Activated naive CD4-positive, alpha-beta T cell treated with anti-CD3 and anti-CD28 coated beads, Interleukin-2, amount 10 ng/mL, durations not matched to agents 7 days and 5 days (primary cell): ENCODE results near the gene DNTT.

ENCODE experiments used
- CTCF ChIA-PET: fragments of 350-600 bp; sonication (Branson Sonifier 250); formaldehyde crosslinking; loops from one replicate; lab custom pipeline; 2021; ENCODE audit warnings: antibody characterized with exemption; lab: Charles Lee
- DNase-seq: peaks from one replicate; pipeline ENCODE4 v3.0.0-alpha.2; 2020
- H3K27ac Mint-ChIP-seq: one replicate; pipeline ENCODE4 v1.8.0; 2021; ENCODE audit warnings: mild to moderate bottlenecking, moderate library complexity, mixed read lengths
- H3K27me3 Mint-ChIP-seq: one replicate; pipeline ENCODE4 v1.8.0; 2021; ENCODE audit warnings: mild to moderate bottlenecking, mixed read lengths
- H3K36me3 Mint-ChIP-seq: one replicate; pipeline ENCODE4 v1.8.0; 2021; ENCODE audit warnings: mixed read lengths
- H3K4me1 Mint-ChIP-seq: one replicate; pipeline ENCODE4 v1.8.0; 2021; ENCODE audit warnings: mixed read lengths
- H3K4me3 Mint-ChIP-seq: one replicate; pipeline ENCODE4 v1.8.0; 2021; ENCODE audit warnings: mild to moderate bottlenecking, moderate library complexity, mixed read lengths
- H3K9me3 Mint-ChIP-seq: one replicate; pipeline ENCODE4 v1.8.0; 2021; ENCODE audit warnings: mixed read lengths

Gene DNTT

DNA sequence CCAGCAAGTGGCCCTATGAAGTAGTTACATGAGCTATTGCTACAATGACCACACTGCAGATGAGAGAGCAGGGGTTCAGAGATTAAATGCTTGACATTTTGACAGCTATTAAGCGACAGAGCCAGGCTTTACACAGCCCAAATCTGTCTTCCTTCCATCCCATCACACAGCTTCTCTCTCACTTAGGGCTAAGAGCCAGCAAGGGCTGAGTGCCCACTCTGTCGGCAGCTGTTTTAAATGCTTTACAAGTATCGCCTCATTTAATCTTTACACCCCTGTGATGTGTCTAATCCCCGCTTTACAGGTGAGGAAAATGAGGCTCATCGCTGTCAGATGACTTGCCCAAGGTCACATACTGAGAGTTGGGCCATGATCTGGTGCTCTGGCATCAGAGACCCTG lies 69.8 kb downstream of the DNTT start:
- Mint-ChIP-seq H3K9me3 (no peaks in the 10 kb centered on the region), H3K4me1 (peaks cover 11% of the 10 kb centered on the region), H3K4me3 (no peak overlapping the region), H3K27me3 (peaks cover 40% of the 10 kb centered on the region), H3K36me3 (no peaks in the 10 kb centered on the region), H3K27ac (no peak overlapping the region)
- CTCF ChIA-PET = interaction anchor here (0.6 to 3.6 kb wide), 7 partner anchors 9 to 137 kb away, joined by 3 to 14 read pairs (median 4); no protein-coding TSS in a partner anchor
- DNase-seq = no peak

- Mint-ChIP-seq H3K9me3 (no peaks in the 10 kb centered on the region), H3K4me1 (peaks cover 11% of the 10 kb centered on the region), H3K36me3 (no peaks in the 10 kb centered on the region), H3K27ac (no peak overlapping the region), H3K4me3 (peak overlapping the region; percentile 62), H3K27me3 (peaks cover 41% of the 10 kb centered on the region)
- DNase-seq = no peak
- CTCF ChIA-PET = interaction anchor here (0.8 to 3.6 kb wide), 16 partner anchors 10 to 651 kb away, joined by 3 to 14 read pairs (median 4); no protein-coding TSS in a partner anchor
Measured at GRCh38 chr10:96374639-96374984, 70.4 kb downstream of the DNTT start.

- Mint-ChIP-seq H3K27me3 (peaks cover 41% of the 10 kb centered on the region), H3K4me3 (peak overlapping the region; percentile 62), H3K36me3 (no peaks in the 10 kb centered on the region), H3K4me1 (peaks cover 11% of the 10 kb centered on the region), H3K9me3 (no peaks in the 10 kb centered on the region), H3K27ac (no peak overlapping the region)
- DNase-seq = peak; percentile 81
- CTCF ChIA-PET = interaction anchor here (0.6 to 3.6 kb wide), 17 partner anchors 10 to 650 kb away, joined by 3 to 14 read pairs (median 4); partner anchors contain the start of gene TLL2
Measured at GRCh38 chr10:96374985-96375830, 71.0 kb downstream of the DNTT start.

DNA sequence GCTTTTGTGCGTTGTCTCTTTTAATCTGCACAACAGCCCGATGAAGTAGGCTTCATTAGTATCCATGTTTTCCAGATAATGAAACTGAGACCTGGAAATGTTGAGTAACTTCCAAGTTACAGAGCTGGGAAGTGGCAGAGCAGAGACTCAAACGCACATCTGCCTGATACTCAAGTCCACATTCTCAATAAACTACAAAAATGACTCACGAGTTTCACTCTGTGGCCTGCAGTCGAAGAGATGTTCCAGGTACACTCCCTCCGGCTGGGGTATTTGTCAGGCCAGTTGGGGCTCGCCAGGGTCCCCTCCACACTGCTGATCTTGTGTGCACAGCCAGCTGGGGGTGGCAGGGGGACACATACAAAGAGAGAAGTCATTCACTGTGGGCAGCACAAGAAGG lies 72.2 kb downstream of the DNTT start:
- no peak overlapping the region for H3K4me3 Mint-ChIP-seq
- H3K27me3 Mint-ChIP-seq = peaks cover 43% of the 10 kb centered on the region
- no peak overlapping the region for H3K27ac Mint-ChIP-seq
- no peaks in the 10 kb centered on the region for H3K36me3 Mint-ChIP-seq
- H3K9me3 Mint-ChIP-seq = no peaks in the 10 kb centered on the region
- peaks cover 11% of the 10 kb centered on the region for H3K4me1 Mint-ChIP-seq
- DNase-seq = no peak
- CTCF ChIA-PET = interaction anchor here (0.6 to 3.6 kb wide), 3 partner anchors 12 to 388 kb away, joined by 3 to 14 read pairs (median 3); no protein-coding TSS in a partner anchor

- no peak for DNase-seq
- H3K4me1 Mint-ChIP-seq = peaks cover 11% of the 10 kb centered on the region
- no peaks in the 10 kb centered on the region for H3K36me3 Mint-ChIP-seq
- H3K9me3 Mint-ChIP-seq = no peaks in the 10 kb centered on the region
- no peak overlapping the region for H3K27ac Mint-ChIP-seq
- CTCF ChIA-PET = interaction anchor here (0.8 kb wide), 1 partner anchor 13 kb away, joined by 3 read pairs; no protein-coding TSS in a partner anchor
- H3K4me3 Mint-ChIP-seq = no peak overlapping the region
- peaks cover 37% of the 10 kb centered on the region for H3K27me3 Mint-ChIP-seq
Measured at GRCh38 chr10:96377816-96378294, 73.6 kb downstream of the DNTT start.

- DNase-seq = no peak
- CTCF ChIA-PET = interaction anchor here (1.3 to 2.1 kb wide), 2 partner anchors 8 to 10 kb away, joined by 3 to 11 read pairs; no protein-coding TSS in a partner anchor
- peaks cover 11% of the 10 kb centered on the region for H3K4me1 Mint-ChIP-seq
- no peaks in the 10 kb centered on the region for H3K9me3 Mint-ChIP-seq
- peaks cover 31% of the 10 kb centered on the region for H3K27me3 Mint-ChIP-seq
- no peak overlapping the region for H3K4me3 Mint-ChIP-seq
- no peaks in the 10 kb centered on the region for H3K36me3 Mint-ChIP-seq
- no peak overlapping the region for H3K27ac Mint-ChIP-seq
Measured at GRCh38 chr10:96378741-96379140, 74.5 kb downstream of the DNTT start.

DNA sequence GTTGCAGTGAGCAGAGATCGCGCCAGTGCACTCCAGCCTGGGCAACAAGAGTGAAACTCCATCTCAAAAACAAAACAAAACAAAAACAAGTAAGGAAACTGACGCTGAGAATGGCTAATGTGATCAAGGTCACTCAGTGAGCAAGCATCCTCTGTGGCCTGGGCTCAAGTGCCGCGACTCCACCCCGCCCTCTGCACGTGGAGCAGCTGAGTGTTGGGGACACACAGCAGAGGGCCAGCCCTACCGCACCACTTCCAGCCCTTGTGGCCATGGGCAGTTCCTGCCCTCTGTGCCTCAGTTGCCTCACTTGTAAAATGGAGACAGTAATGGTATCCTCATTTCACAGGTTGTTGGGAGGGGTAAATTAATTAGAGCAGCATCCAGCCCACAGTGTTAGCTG lies 75.5 kb downstream of the DNTT start:
- H3K9me3 Mint-ChIP-seq = no peaks in the 10 kb centered on the region
- no peak overlapping the region for H3K27ac Mint-ChIP-seq
- no peaks in the 10 kb centered on the region for H3K36me3 Mint-ChIP-seq
- no peak for DNase-seq
- CTCF ChIA-PET = interaction anchor here (1.3 to 2.1 kb wide), 2 partner anchors 9 to 11 kb away, joined by 3 to 11 read pairs; no protein-coding TSS in a partner anchor
- peaks cover 7% of the 10 kb centered on the region for H3K4me1 Mint-ChIP-seq
- H3K4me3 Mint-ChIP-seq = no peak overlapping the region
- H3K27me3 Mint-ChIP-seq = peaks cover 23% of the 10 kb centered on the region

- no peaks in the 10 kb centered on the region for H3K36me3 Mint-ChIP-seq
- H3K4me1 Mint-ChIP-seq = no peaks in the 10 kb centered on the region
- no peak for DNase-seq
- H3K4me3 Mint-ChIP-seq = no peak overlapping the region
- H3K27me3 Mint-ChIP-seq = peaks cover 15% of the 10 kb centered on the region
- CTCF ChIA-PET = no interaction called here
- no peaks in the 10 kb centered on the region for H3K9me3 Mint-ChIP-seq
- no peak overlapping the region for H3K27ac Mint-ChIP-seq
Measured at GRCh38 chr10:96380821-96381220, 76.6 kb downstream of the DNTT start.

DNA sequence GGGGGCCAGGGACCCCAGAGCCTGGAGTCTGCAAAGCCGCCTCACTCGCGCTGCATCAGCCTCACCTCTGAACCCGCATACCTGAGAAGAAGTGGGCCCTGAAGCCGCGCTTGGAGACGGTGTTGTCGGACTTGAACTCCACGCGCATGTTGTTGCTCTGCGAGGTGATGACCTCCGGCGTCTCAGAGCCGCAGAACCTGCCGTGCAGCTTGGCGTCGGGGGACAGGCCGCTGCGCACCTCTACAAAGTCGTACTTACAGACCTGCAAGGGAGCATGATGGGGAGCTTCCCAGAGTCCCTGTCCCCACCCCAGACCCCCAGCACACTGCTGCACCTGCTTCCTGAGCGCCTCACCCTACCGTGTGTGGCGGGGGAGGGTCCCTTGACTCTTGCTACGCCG lies 80.3 kb downstream of the DNTT start:
- Mint-ChIP-seq H3K4me1 (no peaks in the 10 kb centered on the region), H3K4me3 (no peak overlapping the region), H3K36me3 (no peaks in the 10 kb centered on the region), H3K27me3 (peaks cover 8% of the 10 kb centered on the region), H3K9me3 (no peaks in the 10 kb centered on the region), H3K27ac (no peak overlapping the region)
- no peak for DNase-seq
- CTCF ChIA-PET = interaction anchor here (2.1 kb wide), 1 partner anchor 9 kb away, joined by 7 read pairs; no protein-coding TSS in a partner anchor

DNA sequence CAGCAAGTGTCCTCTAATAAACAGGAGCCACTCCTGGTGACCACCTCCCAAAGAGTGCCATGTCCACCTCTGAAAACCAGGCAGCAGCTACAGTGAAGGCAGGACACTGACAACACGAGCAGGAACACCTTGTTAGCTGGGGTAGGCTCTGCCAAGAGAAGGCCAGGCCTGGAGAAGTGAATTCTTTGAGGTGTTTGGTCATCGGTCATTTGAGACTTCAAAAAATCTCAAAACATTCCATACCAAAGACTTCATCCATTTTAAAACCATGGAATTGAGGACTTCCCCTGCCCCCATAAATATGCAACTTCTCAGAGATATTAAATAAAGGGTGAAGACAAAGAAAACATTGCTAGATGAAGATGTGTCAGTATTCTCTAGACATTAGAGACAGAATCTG lies 82.9 kb downstream of the DNTT start:
- no peak overlapping the region for H3K27ac Mint-ChIP-seq
- H3K9me3 Mint-ChIP-seq = no peaks in the 10 kb centered on the region
- CTCF ChIA-PET = no interaction called here
- H3K4me3 Mint-ChIP-seq = no peak overlapping the region
- H3K4me1 Mint-ChIP-seq = no peaks in the 10 kb centered on the region
- H3K36me3 Mint-ChIP-seq = no peaks in the 10 kb centered on the region
- peaks cover 16% of the 10 kb centered on the region for H3K27me3 Mint-ChIP-seq
- no peak for DNase-seq

DNA sequence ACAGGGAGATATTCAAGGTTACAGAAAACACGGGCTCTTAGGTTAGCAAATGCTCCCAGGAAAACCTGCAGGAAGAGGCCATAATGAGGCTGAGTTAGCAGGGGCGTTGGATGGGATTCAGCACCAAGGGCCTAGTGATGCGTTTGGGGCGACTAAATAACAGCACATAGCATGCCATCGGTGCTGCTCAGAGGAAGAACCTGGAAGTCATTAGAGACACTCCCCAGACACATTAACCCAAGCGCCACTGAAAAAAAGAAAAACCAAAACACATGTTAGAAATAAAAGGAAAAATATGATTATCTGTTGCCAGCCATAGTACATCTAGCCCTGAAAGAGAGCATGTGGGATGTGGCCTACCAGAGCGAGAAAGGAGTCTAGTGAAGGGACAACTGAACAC lies 83.4 kb downstream of the DNTT start:
- Mint-ChIP-seq H3K9me3 (no peaks in the 10 kb centered on the region), H3K36me3 (no peaks in the 10 kb centered on the region), H3K27ac (no peak overlapping the region), H3K27me3 (peaks cover 17% of the 10 kb centered on the region), H3K4me3 (no peak overlapping the region), H3K4me1 (no peaks in the 10 kb centered on the region)
- no peak for DNase-seq
- CTCF ChIA-PET = no interaction called here
